Measurements from ENCODE around the gene CAMK4.

- TF ChIP-seq GATA2 (IDR thresholded peaks at IDR 0.05; ENCODE audit: low read depth, low read length): no peak
- no peak for TF ChIP-seq GATA3 (IDR thresholded peaks at IDR 0.05; ENCODE audit: low read depth, low read length)
These were observed 150.2 kb downstream of the CAMK4 start for GRCh38 chr5:111374380-111374779.
